Measurements from ENCODE around the gene SYNGR3. TPM values are rescaled to one million over a fixed set of nuclear protein-coding genes. Genes with fewer than 3 reads are reported as not detected.

The SYNGR3 gene
- total RNA-seq, 2 donors from 2014 or later: 1.5 to 1.9 TPM

GRCh38 chr16:2022723-2023091 is 32.9 kb downstream of the SYNGR3 start:
- no peaks in the 10 kb centered on the region for H3K36me3 ChIP-seq
- DNase-seq: no peak
- no peak for TF ChIP-seq CTCF (IDR thresholded peaks at IDR 0.05)
- H3K4me1 ChIP-seq: peaks cover 12% of the 10 kb centered on the region
- H3K9ac ChIP-seq (ENCODE audit: low read depth in 2 of 2, low read length in 2 of 2): peak overlapping the region in 1 of 2 donors; percentile 68
- peak overlapping the region; percentile 27 for H3K4me3 ChIP-seq
- H3K27me3 ChIP-seq: peaks cover 24% of the 10 kb centered on the region
- no peaks in the 10 kb centered on the region for H3K9me3 ChIP-seq
- intact Hi-C loops (cut with DNase I): loop anchor here (5.0 to 10.0 kb wide), 2 partner anchors 62 to 120 kb away; no protein-coding TSS in a partner anchor
- H3K27ac ChIP-seq: no peak overlapping the region

- intact Hi-C loops (cut with DNase I): loop anchor here (5.0 to 10.0 kb wide), 2 partner anchors 61 to 119 kb away; no protein-coding TSS in a partner anchor
- Histone ChIP-seq H3K4me1 (peaks cover 12% of the 10 kb centered on the region), H3K4me3 (peak overlapping the region; percentile 27), H3K36me3 (no peaks in the 10 kb centered on the region), H3K27ac (peak overlapping the region; percentile 57), H3K9ac (ENCODE audit: low read depth in 2 of 2, low read length in 2 of 2) (peak overlapping the region; percentile 50 to 68), H3K27me3 (peaks cover 24% of the 10 kb centered on the region), H3K9me3 (no peaks in the 10 kb centered on the region)
- peak; percentile 80 for TF ChIP-seq CTCF (IDR thresholded peaks at IDR 0.05)
- peak; percentile 98 for DNase-seq
These were observed 33.6 kb downstream of the SYNGR3 start for GRCh38 chr16:2023092-2024031.

- intact Hi-C loops (cut with DNase I): loop anchor here (5.0 to 10.0 kb wide), 2 partner anchors 61 to 118 kb away; no protein-coding TSS in a partner anchor
- TF ChIP-seq CTCF (IDR thresholded peaks at IDR 0.05): no peak
- Histone ChIP-seq H3K9ac (ENCODE audit: low read depth in 2 of 2, low read length in 2 of 2) (peak overlapping the region; percentile 37 to 65), H3K36me3 (no peaks in the 10 kb centered on the region), H3K27ac (no peak overlapping the region), H3K27me3 (peaks cover 24% of the 10 kb centered on the region), H3K4me3 (no peak overlapping the region), H3K9me3 (no peaks in the 10 kb centered on the region), H3K4me1 (peaks cover 12% of the 10 kb centered on the region)
- DNase-seq: no peak
These were observed 34.3 kb downstream of the SYNGR3 start for GRCh38 chr16:2024032-2024420.

- DNase-seq: no peak
- Histone ChIP-seq H3K27ac (no peak overlapping the region), H3K4me3 (no peak overlapping the region), H3K9ac (ENCODE audit: low read depth in 2 of 2, low read length in 2 of 2) (no peak overlapping the region), H3K4me1 (peaks cover 9% of the 10 kb centered on the region), H3K36me3 (no peaks in the 10 kb centered on the region), H3K9me3 (no peaks in the 10 kb centered on the region), H3K27me3 (peaks cover 12% of the 10 kb centered on the region)
- no peak for TF ChIP-seq CTCF (IDR thresholded peaks at IDR 0.05)
- intact Hi-C loops (cut with DNase I): loop anchor here (10.0 kb wide), 1 partner anchor 60 kb away; no protein-coding TSS in a partner anchor
These were observed 35.5 kb downstream of the SYNGR3 start for GRCh38 chr16:2025251-2025650.

- no peak for TF ChIP-seq CTCF (IDR thresholded peaks at IDR 0.05)
- H3K27ac ChIP-seq: peak overlapping the region; percentile 53
- H3K9ac ChIP-seq (ENCODE audit: low read depth in 2 of 2, low read length in 2 of 2): peak overlapping the region; percentile 55 to 66
- peaks cover 3% of the 10 kb centered on the region for H3K4me1 ChIP-seq
- H3K4me3 ChIP-seq: peak overlapping the region; percentile 19
- H3K9me3 ChIP-seq: no peaks in the 10 kb centered on the region
- DNase-seq: no peak
- no peaks in the 10 kb centered on the region for H3K36me3 ChIP-seq
- intact Hi-C loops (cut with DNase I): loop anchor here (10.0 kb wide), 1 partner anchor 59 kb away; no protein-coding TSS in a partner anchor
- peaks cover 5% of the 10 kb centered on the region for H3K27me3 ChIP-seq
These were observed 36.2 kb downstream of the SYNGR3 start for GRCh38 chr16:2025878-2026460.

Measured in colonic mucosa (tissue), 4 donors.